ENCODE data around the gene SDHAF2.
A peak's percentile ranks its signal among the peaks of the same experiment; 100 is the strongest.
"Not testable (repeated sequence)": the region's sequence is repeated elsewhere in the genome, so short reads cannot be mapped to it uniquely, and the experiment has no call there.

The SDHAF2 gene

DNA sequence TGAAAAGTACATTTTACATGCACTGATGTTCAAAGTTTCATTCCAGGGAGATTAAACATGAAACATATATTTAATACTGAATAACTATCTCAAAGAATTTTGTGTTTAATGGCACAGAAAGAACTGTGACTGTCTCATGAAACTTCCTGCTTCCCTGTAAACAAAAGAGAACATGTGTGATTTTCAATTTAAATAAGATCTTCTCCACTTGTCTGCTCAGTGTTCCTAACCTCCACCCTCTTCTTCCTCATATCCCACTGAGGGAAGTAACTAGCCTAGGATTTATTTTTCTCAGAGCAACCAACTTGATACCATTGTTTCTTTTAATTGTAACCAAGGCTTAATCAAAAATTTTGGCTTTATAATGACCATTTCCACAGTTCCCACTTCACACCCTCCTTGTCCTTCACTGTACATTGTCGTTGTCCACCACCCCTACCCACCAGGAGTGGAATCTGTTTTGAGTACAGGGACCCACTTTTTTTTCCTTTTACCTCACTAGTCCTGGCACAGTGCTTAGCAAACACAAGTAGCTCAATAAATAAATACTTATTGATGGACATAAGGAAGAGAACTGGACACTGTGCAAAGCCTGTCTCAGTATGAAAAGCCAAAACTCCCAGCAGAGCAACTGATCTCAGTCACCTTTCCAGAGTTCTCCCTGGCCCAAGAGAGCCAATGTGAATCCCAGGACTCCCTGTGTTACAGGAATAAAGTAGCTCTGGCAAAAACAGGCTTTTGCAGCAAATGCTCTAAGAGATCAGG, 4.4 kb upstream of the SDHAF2 start:
- DNase-seq (ENCODE audit: low read depth), result no peak

DNA sequence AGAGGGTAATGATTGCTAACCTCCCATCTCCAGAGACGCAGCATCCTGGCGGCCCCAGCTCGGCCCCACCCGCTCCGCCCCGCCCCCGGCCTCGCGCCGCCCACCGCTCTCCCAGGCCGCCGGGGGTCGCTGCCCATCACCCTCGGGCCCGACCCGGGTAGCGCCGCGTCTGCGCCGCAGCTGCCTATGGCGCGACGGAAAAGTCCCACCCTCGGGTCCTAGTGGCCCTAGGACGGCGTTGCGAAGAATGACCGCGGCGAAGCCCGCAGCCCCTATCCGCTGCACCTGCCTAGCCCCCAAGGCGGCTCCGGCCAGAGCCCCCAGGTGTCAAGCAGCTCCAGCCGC, 606 bp upstream of the SDHAF2 start:
- DNase-seq (ENCODE audit: low read depth), result peak; percentile 49

DNA sequence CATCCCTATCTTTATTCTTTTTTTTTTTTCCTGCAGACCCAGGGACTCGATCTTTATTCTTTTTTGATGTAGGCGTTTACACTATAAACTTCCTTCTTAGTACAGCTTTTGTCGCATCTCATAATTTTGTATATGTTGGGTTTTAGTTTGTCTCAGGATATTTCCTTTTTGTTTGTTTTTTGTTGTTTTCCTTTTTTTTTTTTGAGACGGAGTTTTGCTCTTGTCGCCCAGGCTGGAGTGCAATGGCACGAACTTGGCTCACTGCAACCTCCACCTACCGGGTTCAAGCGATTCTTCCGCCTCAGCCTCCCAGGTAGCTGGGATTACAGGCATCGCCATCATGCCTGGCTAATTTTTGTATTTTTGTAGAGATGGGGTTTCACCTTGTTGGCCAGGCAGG, 915 bp downstream of the SDHAF2 start:
- DNase-seq (ENCODE audit: low read depth), result not testable (repeated sequence)

GRCh38 chr11:61437496-61437895, 7.6 kb downstream of the SDHAF2 start:
- no peak for DNase-seq (ENCODE audit: low read depth)

DNA sequence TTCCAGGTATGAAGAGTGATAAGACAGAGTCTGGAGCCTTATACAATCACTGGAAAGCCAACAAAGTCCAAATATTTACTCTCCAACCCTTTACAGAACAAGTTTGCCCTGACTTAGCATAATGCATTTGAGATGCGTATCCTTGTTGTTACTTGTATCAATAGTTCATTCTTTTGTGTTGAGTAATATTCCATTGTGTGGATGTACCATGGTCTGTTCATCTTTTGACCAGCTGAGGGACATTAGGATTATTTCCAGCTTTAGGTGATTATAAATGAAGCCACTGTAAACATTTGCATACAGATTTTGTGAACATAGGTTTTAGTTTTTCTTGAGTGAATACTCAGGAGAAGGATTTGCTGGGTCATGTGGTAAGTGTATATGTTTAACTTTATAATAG, 9.7 kb downstream of the SDHAF2 start:
- no peak for DNase-seq (ENCODE audit: low read depth)

DNA sequence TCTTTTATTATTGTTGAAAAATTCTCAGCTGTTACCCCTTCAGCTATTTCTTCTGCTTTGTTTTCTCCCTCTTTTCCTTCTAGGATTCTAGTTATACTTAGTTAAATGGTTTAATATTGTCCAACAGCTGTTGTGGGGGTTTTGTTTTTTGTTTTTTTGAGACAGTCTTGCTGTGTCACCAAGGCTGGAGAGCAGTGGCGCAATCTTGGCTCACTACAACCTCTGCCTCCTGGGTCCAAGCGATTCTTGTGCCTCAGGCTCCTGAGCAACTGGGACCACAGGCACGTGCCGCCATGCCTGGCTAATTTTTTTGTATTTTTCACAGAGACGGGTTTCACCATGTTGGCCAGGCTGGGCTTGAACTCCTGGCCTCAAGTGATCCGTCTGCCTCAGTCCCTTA, 12.7 kb downstream of the SDHAF2 start:
- DNase-seq (ENCODE audit: low read depth), result no peak

DNA sequence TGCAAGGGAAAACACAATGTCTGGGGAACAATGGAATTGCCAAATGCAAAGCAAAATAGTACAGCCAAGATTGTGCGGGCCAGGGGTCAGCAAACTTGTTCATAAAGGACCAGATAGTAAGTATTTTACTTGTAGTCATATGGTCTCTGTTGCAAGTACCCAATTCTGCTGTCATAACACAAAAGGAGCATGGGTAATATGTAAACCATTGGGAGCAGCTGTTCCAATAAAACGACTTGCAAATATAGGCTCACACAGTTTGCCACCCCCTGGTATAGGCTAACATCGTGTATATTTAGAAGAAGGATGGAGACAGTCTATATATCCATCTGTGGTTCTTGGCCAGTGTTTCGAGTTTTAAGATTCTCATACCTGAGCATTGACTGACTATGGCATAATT, 15.6 kb downstream of the SDHAF2 start:
- no peak for DNase-seq (ENCODE audit: low read depth)

DNA sequence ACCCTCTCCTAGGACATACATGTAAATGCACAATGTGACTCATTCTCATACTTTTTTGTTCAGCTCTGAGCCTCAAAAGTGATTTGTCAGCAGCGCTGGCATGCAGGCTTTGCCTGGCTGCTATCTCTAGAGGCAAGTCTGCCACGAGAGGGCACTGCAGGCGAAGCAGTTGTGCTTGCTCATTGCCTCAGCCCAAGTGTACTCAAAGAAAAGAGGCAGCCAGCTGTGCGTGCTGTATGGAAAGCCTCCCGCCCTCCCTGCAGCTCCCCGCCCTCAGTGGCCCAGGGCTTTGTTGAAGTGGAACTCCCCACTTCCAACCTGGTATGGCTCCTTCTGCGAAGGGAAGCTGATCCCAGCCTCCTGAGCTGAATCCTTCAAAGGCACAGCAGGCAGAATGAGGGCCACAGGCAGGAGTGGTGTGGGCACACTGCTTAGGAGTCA, 16.3 kb downstream of the SDHAF2 start:
- peak; percentile 62 for DNase-seq (ENCODE audit: low read depth)

GRCh38 chr11:61447601-61448551, 18.0 kb downstream of the SDHAF2 start:
- DNase-seq (ENCODE audit: low read depth), result no peak

- no peak for DNase-seq (ENCODE audit: low read depth)
Observed at GRCh38 chr11:61448552-61448927, 18.6 kb downstream of the SDHAF2 start.

GRCh38 chr11:61452825-61453224, 22.9 kb downstream of the SDHAF2 start:
- DNase-seq (ENCODE audit: low read depth), result no peak

- DNase-seq (ENCODE audit: low read depth), result no peak
Observed at GRCh38 chr11:61453695-61454094, 23.8 kb downstream of the SDHAF2 start.

DNA sequence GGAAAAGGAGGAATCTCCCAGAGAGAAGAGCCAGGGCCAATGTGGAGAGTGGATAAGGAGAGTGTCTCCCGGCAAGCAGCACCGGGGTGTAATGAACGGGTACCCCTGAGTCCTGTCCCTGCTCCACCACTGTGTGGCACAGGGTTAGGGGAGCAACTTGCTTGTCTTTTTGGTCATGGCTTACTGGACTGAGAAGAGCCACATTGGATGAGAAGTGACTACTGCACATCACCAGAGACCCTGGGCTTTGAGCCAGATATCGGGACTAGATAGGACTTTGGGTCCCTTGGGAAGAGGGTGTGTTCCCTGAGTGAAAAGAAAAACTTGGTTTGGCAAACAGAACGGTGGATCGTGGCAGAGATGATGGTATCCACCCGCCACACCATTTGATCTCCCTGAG, 24.6 kb downstream of the SDHAF2 start:
- no peak for DNase-seq (ENCODE audit: low read depth)

DNA sequence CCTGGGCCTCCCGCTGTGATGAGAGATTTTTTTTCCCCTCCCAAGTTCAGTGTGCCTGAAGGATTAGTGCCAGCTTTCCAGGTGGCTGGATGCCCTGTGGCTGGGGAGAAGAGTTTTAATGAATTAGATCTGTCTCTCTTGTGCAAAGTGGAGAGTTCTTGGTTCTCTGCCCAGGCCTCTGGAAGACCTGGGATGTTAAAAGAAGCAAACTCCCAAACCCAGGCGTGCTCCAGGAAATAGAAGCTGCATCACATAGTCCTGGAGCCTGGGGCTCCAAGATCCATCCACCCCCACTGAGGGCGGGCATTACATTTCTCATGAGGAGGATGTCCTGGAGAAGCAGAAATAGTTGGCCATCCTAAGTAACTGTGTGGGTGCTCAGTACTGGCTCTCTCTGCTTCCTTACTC, 30.6 kb downstream of the SDHAF2 start:
- DNase-seq (ENCODE audit: low read depth), result no peak

- DNase-seq (ENCODE audit: low read depth), result no peak
Observed at GRCh38 chr11:61460986-61461385, 31.1 kb downstream of the SDHAF2 start.

- not testable (repeated sequence) for DNase-seq (ENCODE audit: low read depth)
Observed at GRCh38 chr11:61467602-61468001, 37.7 kb downstream of the SDHAF2 start.

GRCh38 chr11:61468002-61468401, 38.1 kb downstream of the SDHAF2 start:
- no peak for DNase-seq (ENCODE audit: low read depth)

- DNase-seq (ENCODE audit: low read depth), result no peak
Observed at GRCh38 chr11:61472282-61472681, 42.4 kb downstream of the SDHAF2 start.

- no peak for DNase-seq (ENCODE audit: low read depth)
Observed at GRCh38 chr11:61472868-61473267, 42.9 kb downstream of the SDHAF2 start.

DNA sequence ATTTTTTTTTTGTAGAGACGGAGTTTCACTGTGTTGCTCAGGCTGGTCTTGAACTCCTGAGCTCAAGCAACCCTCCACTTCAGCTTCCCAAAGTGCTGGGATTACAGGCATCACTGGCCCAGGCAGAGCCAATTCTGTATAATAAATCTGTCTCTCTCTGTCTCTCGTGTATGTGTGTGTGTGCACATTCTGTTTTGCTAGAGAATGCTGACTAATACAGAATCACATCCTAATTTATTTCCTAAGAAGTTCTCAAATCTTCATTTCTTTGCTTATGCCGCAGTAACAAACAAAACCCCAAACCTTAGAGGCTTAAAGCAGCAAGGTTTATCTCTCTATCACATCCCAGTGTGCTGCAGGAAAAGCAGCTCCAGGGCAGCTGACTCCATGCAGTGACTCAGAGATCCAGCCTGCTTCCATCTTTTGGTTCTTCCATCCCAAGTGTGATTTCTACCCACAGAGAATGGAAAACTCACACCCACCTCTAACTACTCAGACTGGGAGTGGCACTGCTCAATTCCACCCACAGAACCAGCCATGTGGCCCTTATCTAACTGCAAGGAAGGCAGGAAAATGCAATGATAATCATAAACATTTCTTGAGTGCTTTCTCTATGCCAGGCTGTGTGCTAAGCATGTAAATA, 43.6 kb downstream of the SDHAF2 start:
- no peak for DNase-seq (ENCODE audit: low read depth)

DNA sequence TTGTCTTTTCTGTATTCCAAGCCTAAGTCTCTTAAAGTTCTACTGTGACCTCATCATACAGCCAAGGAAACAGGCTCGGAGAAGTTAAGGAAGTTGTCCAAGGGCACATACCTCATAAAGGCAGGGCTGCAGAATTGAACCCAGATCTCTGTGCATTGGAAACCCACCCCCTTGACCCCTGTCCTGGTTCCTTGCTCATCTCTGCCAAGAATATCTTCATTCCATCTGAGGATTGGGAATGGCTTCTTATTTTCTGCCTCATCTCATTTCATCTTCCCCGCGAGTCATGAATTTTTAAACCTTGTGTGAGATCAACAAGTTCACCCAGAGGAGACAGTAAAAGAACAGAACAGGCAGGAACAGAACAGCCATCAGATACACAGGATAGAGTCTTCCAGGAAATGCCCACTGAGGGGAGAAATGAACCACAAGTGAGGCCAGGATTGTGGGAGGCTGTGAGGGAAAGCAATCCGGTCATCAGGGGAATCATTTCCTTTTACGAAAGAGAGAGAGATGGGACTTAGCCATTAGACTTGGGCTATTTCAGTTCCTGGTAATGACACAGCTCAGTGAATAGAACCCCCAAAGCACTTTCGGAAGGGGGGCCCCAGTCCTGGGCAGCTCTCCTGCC, 44.2 kb downstream of the SDHAF2 start:
- DNase-seq (ENCODE audit: low read depth), result no peak

DNA sequence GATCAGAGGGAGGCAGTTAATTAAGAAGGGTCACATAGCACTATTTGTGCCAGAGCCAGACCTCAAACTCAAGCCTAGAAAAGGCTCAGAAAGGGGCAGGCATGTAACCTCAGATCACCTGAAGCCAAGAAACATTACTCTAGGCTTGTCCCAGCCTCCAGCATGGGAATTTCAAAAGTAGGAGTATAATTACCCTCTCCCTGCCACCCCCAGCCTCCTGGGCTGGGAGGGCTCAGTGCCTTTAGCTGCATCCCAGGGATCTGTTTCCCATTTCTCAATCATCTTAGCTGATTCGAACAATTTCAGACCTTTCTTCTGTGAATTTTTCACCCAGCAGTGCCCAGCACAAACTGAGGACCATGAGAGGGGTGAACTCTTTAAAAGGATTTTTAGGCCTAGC, 45.5 kb downstream of the SDHAF2 start:
- DNase-seq (ENCODE audit: low read depth), result no peak

Data from stimulated activated CD8-positive, alpha-beta memory T cell treated with anti-CD3 and anti-CD28 coated beads, Interleukin-7, amount 100 ng/mL, for 24 hours (primary cell).